Body of pancreas (tissue), 4 donors: ENCODE data around the gene KRTAP20-3. TPM values are rescaled to one million over a fixed set of nuclear protein-coding genes. Genes with fewer than 3 reads are reported as not detected.

ENCODE experiments used
- ATAC-seq: fragments of 150-250 bp; one replicate; pipeline ENCODE4 v1.9.1; 2016
- DNase-seq, 4 donors: peaks; one replicate each; pipeline ENCODE4 v3.0.0-alpha.2; 2019
- H3K27ac ChIP-seq, 4 donors: fragments of 200-600 bp; sonication (generic); 1 replicate in 3 of 4; 2 replicates in 1 of 4; pipeline versions ENCODE4 v1.5.1 to v1.6.1; 2016 to 2019; ENCODE audit warnings: mild to moderate bottlenecking in 1 of 4, mixed read lengths in 1 of 4, moderate library complexity in 1 of 4
- H3K27me3 ChIP-seq, 2 donors: fragments of 200-600 bp; sonication (generic); one replicate each; pipeline ENCODE4 v1.6.0; 2016; ENCODE audit warnings: mild to moderate bottlenecking in 1 of 2
- H3K36me3 ChIP-seq, 2 donors: fragments of 200-600 bp; sonication (generic); replicated peaks in 1 of 2; 2 replicates each; pipeline ENCODE4 v1.5.1; 2016; ENCODE audit warnings: low read depth in 2 of 2; ENCODE audit not compliant: insufficient read depth in 1 of 2
- H3K4me1 ChIP-seq: fragments of 200-600 bp; sonication (generic); one replicate; pipeline ENCODE4 v1.6.0; 2016
- H3K4me3 ChIP-seq, 2 donors: fragments of 200-600 bp; sonication (generic); 1 replicate in 1 of 2; 2 replicates in 1 of 2; pipeline ENCODE4 v1.5.1; 2016 to 2019
- H3K9me3 ChIP-seq, 3 donors: fragments of 200-600 bp; sonication (generic); 1 replicate in 2 of 3; 2 replicates in 1 of 3; pipeline ENCODE4 v1.5.1; 2016
- CTCF ChIP-seq, 7 experiments: fragments of 450-650 bp in 4 of 7; fragments of 200-600 bp in 3 of 7; sonication (generic) in 3 of 7; IDR thresholded peaks; one replicate each; pipeline ENCODE4 v1.5.1; 2016 to 2019; ENCODE audit warnings: antibody characterized with exemption in 7 of 7
- POLR2A ChIP-seq, 3 donors: fragments of 450-650 bp; IDR thresholded peaks; one replicate each; pipeline ENCODE4 v1.6.1; 2016; ENCODE audit warnings: antibody characterized with exemption in 3 of 3, mild to moderate bottlenecking in 2 of 3
- WGBS, 2 donors: methylation state at CpG; one replicate each; pipeline ENCODE4 v1.1.5; 2017; 5-methylcytosine and 5-hydroxymethylcytosine counted together
- intact Hi-C: fragments of 100-400 bp; cut with DNase I; formaldehyde crosslinking; loops from one replicate; pipeline ENCODE4 v1.15.1; 2023
- total RNA-seq, 2 donors: library from RNA; depleted of rRNA; stranded (reverse); fragments of >200 nt; gene quantifications; one replicate each; pipeline ENCODE4 v1.1.0, GENCODE V29; 2016

Gene KRTAP20-3
- total RNA-seq, 2 donors from 2014 or later, result not detected

DNA sequence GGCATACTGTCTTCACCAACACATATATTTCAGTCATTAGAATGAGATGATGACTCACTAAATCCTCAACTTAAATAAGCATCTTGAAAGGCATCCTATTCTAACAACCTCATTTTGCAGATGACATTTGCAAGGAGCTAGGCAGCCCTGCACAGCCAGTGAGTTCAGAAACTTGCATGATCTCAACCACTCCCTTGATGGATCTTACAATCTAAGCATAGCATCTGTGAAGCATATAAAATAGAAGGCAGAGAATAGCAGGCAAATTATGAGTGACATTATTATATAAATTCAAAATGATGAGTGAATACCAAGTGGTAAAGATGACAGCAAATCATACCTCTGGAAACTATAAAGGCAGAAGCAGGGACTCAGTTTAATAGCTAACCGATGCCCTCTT lies 31.6 kb downstream of the KRTAP20-3 start:
- DNase-seq, result no peak
- 65 to 74% methylated on average over 1 of the region's 1 CpG for WGBS, 2 donors
- ATAC-seq, result no peak

GRCh38 chr21:30676737-30677136 lies 34.1 kb downstream of the KRTAP20-3 start:
- ATAC-seq (no peak), DNase-seq (no peak)
- H3K27me3 ChIP-seq, result no peaks in the 10 kb centered on the region
- H3K36me3 ChIP-seq, result no peaks in the 10 kb centered on the region
- no peak overlapping the region for H3K27ac ChIP-seq
- no peak for TF ChIP-seq CTCF (IDR thresholded peaks at IDR 0.05)
- no peak for TF ChIP-seq POLR2A (IDR thresholded peaks at IDR 0.05)
- no peaks in the 10 kb centered on the region for H3K9me3 ChIP-seq
- H3K4me3 ChIP-seq, result no peak overlapping the region
- no peaks in the 10 kb centered on the region for H3K4me1 ChIP-seq
- intact Hi-C loops, result no loop called here

More for the DNA sequence above, 31.6 kb downstream of the KRTAP20-3 start:
- Histone ChIP-seq H3K9me3 (no peaks in the 10 kb centered on the region), H3K4me1 (no peaks in the 10 kb centered on the region), H3K27ac (no peak overlapping the region), H3K4me3 (no peak overlapping the region), H3K36me3 (no peaks in the 10 kb centered on the region), H3K27me3 (no peaks in the 10 kb centered on the region)
- TF ChIP-seq CTCF (IDR thresholded peaks at IDR 0.05) (no peak), POLR2A (IDR thresholded peaks at IDR 0.05) (no peak)
- intact Hi-C loops, result no loop called here

DNA sequence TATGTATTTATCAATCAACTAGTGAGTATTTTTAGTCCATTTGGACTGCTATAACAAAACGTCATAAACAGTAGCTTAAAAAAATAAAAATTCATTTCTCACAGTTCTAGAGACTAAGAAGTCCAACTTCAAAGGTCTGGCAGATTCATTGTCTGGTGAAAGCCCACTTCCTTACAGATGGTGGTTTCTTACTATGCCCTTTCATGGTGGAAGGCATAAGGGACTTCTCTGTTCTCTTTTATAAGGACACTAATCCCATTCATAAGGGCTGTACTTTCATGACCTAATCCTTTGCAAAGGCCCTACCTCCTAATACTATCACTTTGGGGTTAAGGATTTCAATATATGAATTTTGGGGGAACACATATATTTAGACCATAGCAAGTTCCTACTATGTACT lies 37.9 kb downstream of the KRTAP20-3 start:
- no peak for TF ChIP-seq POLR2A (IDR thresholded peaks at IDR 0.05)
- no peak for TF ChIP-seq CTCF (IDR thresholded peaks at IDR 0.05)

DNA sequence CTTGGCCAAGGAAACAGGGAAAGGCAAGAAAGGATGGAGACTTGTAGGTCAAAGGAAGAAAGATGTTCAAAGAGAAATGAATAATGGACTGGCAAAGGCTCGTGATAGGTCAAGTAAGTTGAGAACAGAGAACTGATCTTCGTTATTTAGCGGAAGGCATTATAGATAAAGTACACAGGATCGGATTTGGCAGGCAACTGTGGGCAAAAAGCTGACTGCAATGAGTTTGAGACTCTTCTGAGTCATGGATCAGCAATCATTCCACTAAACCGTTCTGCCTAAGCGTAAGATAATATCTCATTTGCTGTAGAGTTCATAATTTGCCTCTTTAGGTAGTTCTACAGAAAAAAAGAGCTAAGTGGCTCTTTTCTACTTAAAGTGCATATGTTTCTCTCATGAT lies 41.8 kb downstream of the KRTAP20-3 start:
- 62 to 64% methylated on average over 6 of the region's 6 CpGs for WGBS, 2 donors

More for the DNA sequence above, 37.9 kb downstream of the KRTAP20-3 start:
- Histone ChIP-seq H3K27ac (no peak overlapping the region), H3K4me1 (no peaks in the 10 kb centered on the region), H3K36me3 (no peaks in the 10 kb centered on the region), H3K9me3 (no peaks in the 10 kb centered on the region), H3K27me3 (no peaks in the 10 kb centered on the region), H3K4me3 (no peak overlapping the region)
- intact Hi-C loops, result no loop called here
- DNase-seq, result no peak
- 27 to 29% methylated on average over 1 of the region's 1 CpG for WGBS, 2 donors
- no peak for ATAC-seq

More for the DNA sequence above, 41.8 kb downstream of the KRTAP20-3 start:
- DNase-seq, result no peak
- Histone ChIP-seq H3K27ac (no peak overlapping the region), H3K4me1 (no peaks in the 10 kb centered on the region), H3K27me3 (no peaks in the 10 kb centered on the region), H3K36me3 (no peaks in the 10 kb centered on the region), H3K9me3 (no peaks in the 10 kb centered on the region), H3K4me3 (no peak overlapping the region)
- intact Hi-C loops, result no loop called here
- ATAC-seq, result no peak
- TF ChIP-seq CTCF (IDR thresholded peaks at IDR 0.05) (no peak), POLR2A (IDR thresholded peaks at IDR 0.05) (no peak)
